Activated B cell treated with CpG ODN at 0.5 μM for 24 hours (primary cell): Measurements from ENCODE around the gene MYCBP2. TPM values are rescaled to one million over a fixed set of nuclear protein-coding genes. Genes with fewer than 3 reads are reported as not detected.
A peak's percentile ranks its signal among the peaks of the same experiment; 100 is the strongest.

ENCODE experiments used
- ATAC-seq: fragments of 200-7000 bp; cut with Tn5 transposase; one replicate; pipeline ENCODE4 v1.10.0; 2021; ENCODE audit warnings: low read depth, mild to moderate bottlenecking, moderate library complexity
- CTCF ChIA-PET: fragments of 350-600 bp; sonication (Branson Sonifier 250); formaldehyde crosslinking; loops from one replicate; lab custom pipeline; 2021; ENCODE audit warnings: antibody characterized with exemption; lab: Charles Lee
- POLR2A ChIA-PET: fragments of 350-600 bp; sonication (Branson Sonifier 250); formaldehyde crosslinking; loops from one replicate; lab custom pipeline; 2021; ENCODE audit warnings: antibody characterized with exemption; lab: Charles Lee
- DNase-seq: peaks from one replicate; pipeline ENCODE4 v3.0.0; 2022
- H3K27ac Mint-ChIP-seq: one replicate; pipeline ENCODE4 v1.8.0; 2020; ENCODE audit warnings: mixed read lengths
- H3K27me3 Mint-ChIP-seq: one replicate; pipeline ENCODE4 v1.8.0; 2021; ENCODE audit warnings: mixed read lengths
- H3K36me3 Mint-ChIP-seq: one replicate; pipeline ENCODE4 v1.8.0; 2021; ENCODE audit warnings: low read depth, mixed read lengths
- H3K4me1 Mint-ChIP-seq: one replicate; pipeline ENCODE4 v1.8.0; 2021; ENCODE audit warnings: mixed read lengths
- H3K4me3 Mint-ChIP-seq: one replicate; pipeline ENCODE4 v1.8.0; 2020; ENCODE audit warnings: mild to moderate bottlenecking, mixed read lengths
- H3K9me3 Mint-ChIP-seq: one replicate; pipeline ENCODE4 v1.8.0; 2020; ENCODE audit warnings: mixed read lengths
- intact Hi-C: fragments of 100-400 bp; cut with micrococcal nuclease; formaldehyde crosslinking; loops from one replicate; pipeline ENCODE4 v1.15.1; 2024
- total RNA-seq: library from RNA; stranded (reverse); gene quantifications from 2 replicates; pipeline ENCODE4 v1.2.3, GENCODE V29; 2022
- TF ChIP-seq, protein P1 (sequence below): fragments of 200-600 bp; IDR thresholded peaks from one replicate; pipeline ENCODE4 v1.8.0; 2022; ENCODE audit warnings: antibody characterized with exemption, mild to moderate bottlenecking

Gene MYCBP2
- total RNA-seq, 1 donor from 2014 or later, result 314 TPM

DNA sequence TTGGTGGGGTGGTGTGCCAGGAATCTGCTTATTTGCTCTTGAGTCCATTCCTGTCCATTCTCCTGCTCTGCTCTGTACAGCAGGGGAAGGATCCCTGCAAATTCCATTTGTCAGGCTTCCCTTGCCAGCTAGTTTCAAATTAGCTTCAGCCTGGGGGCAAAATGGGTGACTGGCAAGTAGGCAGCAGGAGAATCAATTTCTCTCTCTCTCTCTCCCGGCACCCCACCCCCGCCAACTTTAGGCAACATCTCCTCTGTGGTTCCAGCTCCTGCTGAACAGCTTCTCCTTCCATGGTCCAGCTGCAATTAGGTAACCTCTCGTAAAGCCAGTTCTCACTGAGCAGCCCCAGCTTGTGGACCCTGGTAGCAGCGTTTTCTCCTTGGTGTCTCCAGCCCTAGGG lies 6.7 kb upstream of the MYCBP2 start:
- TF ChIP-seq, protein P1, sequence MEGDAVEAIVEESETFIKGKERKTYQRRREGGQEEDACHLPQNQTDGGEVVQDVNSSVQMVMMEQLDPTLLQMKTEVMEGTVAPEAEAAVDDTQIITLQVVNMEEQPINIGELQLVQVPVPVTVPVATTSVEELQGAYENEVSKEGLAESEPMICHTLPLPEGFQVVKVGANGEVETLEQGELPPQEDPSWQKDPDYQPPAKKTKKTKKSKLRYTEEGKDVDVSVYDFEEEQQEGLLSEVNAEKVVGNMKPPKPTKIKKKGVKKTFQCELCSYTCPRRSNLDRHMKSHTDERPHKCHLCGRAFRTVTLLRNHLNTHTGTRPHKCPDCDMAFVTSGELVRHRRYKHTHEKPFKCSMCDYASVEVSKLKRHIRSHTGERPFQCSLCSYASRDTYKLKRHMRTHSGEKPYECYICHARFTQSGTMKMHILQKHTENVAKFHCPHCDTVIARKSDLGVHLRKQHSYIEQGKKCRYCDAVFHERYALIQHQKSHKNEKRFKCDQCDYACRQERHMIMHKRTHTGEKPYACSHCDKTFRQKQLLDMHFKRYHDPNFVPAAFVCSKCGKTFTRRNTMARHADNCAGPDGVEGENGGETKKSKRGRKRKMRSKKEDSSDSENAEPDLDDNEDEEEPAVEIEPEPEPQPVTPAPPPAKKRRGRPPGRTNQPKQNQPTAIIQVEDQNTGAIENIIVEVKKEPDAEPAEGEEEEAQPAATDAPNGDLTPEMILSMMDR, result no peak
- no peaks in the 10 kb centered on the region for H3K27me3 Mint-ChIP-seq
- peaks cover 8% of the 10 kb centered on the region for H3K36me3 Mint-ChIP-seq
- intact Hi-C loops, result no loop called here
- POLR2A ChIA-PET, result interaction anchor here (15.5 kb wide), 1 partner anchor 6 kb away, joined by 272 read pairs; the partner anchor contains the start of gene MYCBP2
- peaks cover 58% of the 10 kb centered on the region for H3K4me1 Mint-ChIP-seq
- ATAC-seq, result no peak
- no peak overlapping the region for H3K27ac Mint-ChIP-seq
- DNase-seq, result no peak
- no peaks in the 10 kb centered on the region for H3K9me3 Mint-ChIP-seq
- no peak overlapping the region for H3K4me3 Mint-ChIP-seq
- CTCF ChIA-PET, result no interaction called here

DNA sequence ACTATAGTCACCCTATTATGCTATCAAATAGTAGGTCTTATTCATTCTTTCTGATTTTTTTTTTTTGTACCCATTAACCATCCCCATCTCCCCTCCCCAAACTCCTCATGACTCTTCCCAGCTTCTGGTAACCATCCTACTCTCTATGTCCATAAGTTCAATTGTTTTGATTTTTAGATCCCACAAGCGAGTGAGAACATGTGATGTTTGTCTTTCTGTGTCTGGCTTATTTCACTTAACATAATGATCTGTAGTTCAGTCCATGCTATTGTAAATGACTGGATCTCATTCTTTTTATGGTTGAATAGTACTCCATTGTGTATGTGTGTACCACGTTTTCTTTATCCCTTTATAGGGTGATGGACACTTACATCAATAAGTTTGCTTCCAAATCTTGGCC lies 4.5 kb upstream of the MYCBP2 start:
- intact Hi-C loops, result no loop called here
- peak overlapping the region; percentile 70 for H3K27ac Mint-ChIP-seq

DNA sequence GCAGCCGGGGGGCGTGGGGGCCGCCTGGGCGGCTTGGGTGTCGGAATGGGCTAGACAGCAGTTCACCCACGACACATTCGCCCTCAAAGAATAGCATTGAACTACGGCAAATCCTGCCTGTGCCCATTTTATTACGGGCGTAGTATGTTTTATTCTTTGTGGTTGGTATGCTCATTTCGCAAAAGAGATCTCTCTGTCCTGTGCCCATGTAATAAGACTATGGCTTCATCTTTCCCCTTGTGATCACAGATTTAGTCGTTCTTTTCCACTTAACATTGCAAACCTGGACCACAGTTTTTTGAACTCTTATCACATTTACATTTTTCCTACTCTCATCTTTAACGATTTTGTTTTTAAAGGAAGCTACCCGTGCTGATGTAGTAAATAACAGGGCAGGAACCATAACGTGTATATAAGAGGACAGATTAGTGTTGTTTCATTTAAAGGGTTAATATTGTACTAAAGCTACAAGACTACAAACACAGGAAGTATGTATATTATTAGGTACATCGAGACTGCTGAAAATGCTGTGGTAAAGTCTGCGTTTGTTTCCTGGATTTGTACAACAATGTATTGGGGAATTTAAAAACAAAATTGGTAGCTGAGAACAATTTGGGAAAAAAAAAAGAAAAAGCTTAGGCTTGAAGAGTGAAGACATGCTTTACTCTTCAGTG lies 3.2 kb upstream of the MYCBP2 start:
- peaks cover 20% of the 10 kb centered on the region for H3K36me3 Mint-ChIP-seq
- CTCF ChIA-PET, result interaction anchor here (0.9 to 7.4 kb wide), 5 partner anchors 9 to 148 kb away, joined by 3 to 95 read pairs (median 3); no protein-coding TSS in a partner anchor
- DNase-seq (no peak), ATAC-seq (no peak)
- H3K4me3 Mint-ChIP-seq, result peak overlapping the region; percentile 98
- peaks cover 48% of the 10 kb centered on the region for H3K4me1 Mint-ChIP-seq
- H3K9me3 Mint-ChIP-seq, result no peaks in the 10 kb centered on the region
- no peaks in the 10 kb centered on the region for H3K27me3 Mint-ChIP-seq
- peak overlapping the region; percentile 98 for H3K27ac Mint-ChIP-seq
- POLR2A ChIA-PET, result interaction anchor here (0.6 to 6.7 kb wide), 32 partner anchors 9 to 1269 kb away, joined by 3 to 272 read pairs (median 6); partner anchors contain the start of gene FBXL3
- TF ChIP-seq, protein P1, result no peak
- intact Hi-C loops, result loop anchor here (1.0 to 2.0 kb wide), 6 partner anchors 9 to 303 kb away; partner anchors contain the start of gene FBXL3

More for the DNA sequence above, 4.5 kb upstream of the MYCBP2 start:
- TF ChIP-seq, protein P1, result no peak
- CTCF ChIA-PET, result no interaction called here
- Mint-ChIP-seq H3K36me3 (peaks cover 11% of the 10 kb centered on the region), H3K4me3 (peak overlapping the region; percentile 17), H3K27me3 (no peaks in the 10 kb centered on the region), H3K4me1 (peaks cover 55% of the 10 kb centered on the region), H3K9me3 (no peaks in the 10 kb centered on the region)
- POLR2A ChIA-PET, result interaction anchor here (6.7 kb wide), 1 partner anchor 147 kb away, joined by 142 read pairs; no protein-coding TSS in a partner anchor
- no peak for ATAC-seq
- DNase-seq, result no peak

DNA sequence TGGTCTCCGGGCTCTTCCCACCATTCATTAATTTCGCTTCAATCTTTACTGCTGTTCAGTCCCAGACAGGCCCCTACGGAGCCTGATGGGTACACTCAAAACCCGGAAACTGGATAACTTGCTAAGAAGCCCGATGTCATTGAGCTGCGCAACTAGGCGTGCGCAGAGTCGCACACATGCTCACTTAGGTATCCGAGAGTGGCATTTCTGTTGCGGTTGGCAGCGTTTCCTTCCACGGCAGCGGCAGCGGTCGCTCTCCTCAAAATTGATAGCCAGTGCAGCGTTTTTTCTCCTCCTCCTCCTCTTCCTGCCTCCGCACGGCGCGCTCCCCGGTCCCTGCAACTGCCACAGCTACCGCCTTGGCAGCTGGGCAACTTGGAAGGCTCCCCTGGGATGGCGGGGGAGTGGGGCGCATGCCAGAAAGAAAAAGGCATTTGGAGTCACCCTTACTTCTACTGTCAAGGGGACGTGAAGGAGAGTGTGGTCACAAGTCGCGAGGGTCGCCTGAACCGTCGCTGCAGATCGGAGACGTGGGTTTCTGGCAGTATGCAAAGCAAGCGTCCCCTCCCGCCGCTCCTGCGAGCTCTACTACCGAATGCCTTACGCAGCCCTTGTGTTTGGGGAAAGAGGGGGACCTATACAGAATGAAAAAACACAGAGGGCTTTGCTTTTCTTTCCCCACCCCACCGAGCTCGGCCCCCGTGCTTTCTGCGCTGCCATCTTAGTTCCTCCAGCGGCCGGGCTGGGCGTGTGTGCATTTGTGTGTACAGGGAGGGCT lies 2.4 kb upstream of the MYCBP2 start:
- no peaks in the 10 kb centered on the region for H3K9me3 Mint-ChIP-seq
- DNase-seq, result peak; percentile 79
- intact Hi-C loops, result loop anchor here (1.0 to 2.0 kb wide), 6 partner anchors 10 to 303 kb away; partner anchors contain the start of gene FBXL3
- H3K4me3 Mint-ChIP-seq, result peak overlapping the region; percentile 98
- TF ChIP-seq, protein P1, result no peak
- H3K36me3 Mint-ChIP-seq, result peaks cover 20% of the 10 kb centered on the region
- peak; percentile 65 for ATAC-seq
- CTCF ChIA-PET, result interaction anchor here (1.1 to 7.4 kb wide), 4 partner anchors 9 to 149 kb away, joined by 3 to 95 read pairs (median 4); no protein-coding TSS in a partner anchor
- peaks cover 53% of the 10 kb centered on the region for H3K4me1 Mint-ChIP-seq
- POLR2A ChIA-PET, result interaction anchor here (0.6 to 6.7 kb wide), 36 partner anchors 9 to 1270 kb away, joined by 3 to 272 read pairs (median 6); partner anchors contain the start of gene FBXL3
- H3K27me3 Mint-ChIP-seq, result no peaks in the 10 kb centered on the region
- H3K27ac Mint-ChIP-seq, result peak overlapping the region; percentile 98
